ENCODE measurements around the gene PLEKHA7.
"Not testable (repeated sequence)": the region's sequence is repeated elsewhere in the genome, so short reads cannot be mapped to it uniquely, and the experiment has no call there.

Gene PLEKHA7

DNA sequence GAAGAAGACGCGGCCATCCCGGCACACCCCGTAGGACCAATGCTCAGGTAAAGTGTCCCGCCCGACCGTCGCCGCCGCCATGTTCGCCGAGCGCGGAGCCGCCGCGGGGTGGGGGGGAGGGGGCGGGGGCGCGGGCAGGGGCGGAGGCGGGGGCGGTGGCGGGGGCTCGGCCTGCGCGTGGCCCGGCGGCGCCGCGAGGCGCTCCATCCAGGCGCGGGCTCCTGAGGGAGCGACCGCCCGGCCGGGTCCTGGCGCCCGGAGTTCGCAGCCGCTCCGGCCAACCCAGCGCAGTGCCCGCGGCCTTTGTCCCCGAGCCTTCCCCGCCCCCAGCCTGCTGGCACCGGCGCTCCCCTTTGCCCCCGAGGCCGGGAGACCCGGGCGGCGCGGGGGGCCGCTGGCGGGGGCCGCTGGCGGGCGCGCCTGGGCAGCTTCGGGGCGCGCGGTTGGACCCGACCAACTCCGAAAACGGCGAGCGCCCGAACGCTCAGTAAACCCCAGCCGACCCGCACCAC is at the start of gene PLEKHA7:
TSS of gene PLEKHA7 (minus strand) at position 94 of the 512 bp plus-strand sequence. CDS start at position 81, 13 bp downstream.
- no peak for TF ChIP-seq ZNF274 (IDR thresholded peaks at IDR 0.05; ENCODE audit: low read depth, low read length)
- peak within 1 kb of the TSS; percentile 60 for H3K4me3 ChIP-seq (ENCODE audit: low read length)

- H3K4me3 ChIP-seq (ENCODE audit: low read length) = no peak overlapping the region
- TF ChIP-seq ZNF274 (IDR thresholded peaks at IDR 0.05; ENCODE audit: low read depth, low read length) = no peak
Observed at GRCh38 chr11:17063171-17064002, 49.2 kb upstream of the PLEKHA7 start.

GRCh38 chr11:17051146-17051545 is 36.9 kb upstream of the PLEKHA7 start:
- not testable (repeated sequence) for H3K4me3 ChIP-seq (ENCODE audit: low read length)

- not testable (repeated sequence) for H3K4me3 ChIP-seq (ENCODE audit: low read length)
Observed at GRCh38 chr11:17048491-17048890, 34.3 kb upstream of the PLEKHA7 start.

- TF ChIP-seq ZNF274 (IDR thresholded peaks at IDR 0.05; ENCODE audit: low read depth, low read length) = no peak
Observed at GRCh38 chr11:17046690-17047089, 32.5 kb upstream of the PLEKHA7 start.

DNA sequence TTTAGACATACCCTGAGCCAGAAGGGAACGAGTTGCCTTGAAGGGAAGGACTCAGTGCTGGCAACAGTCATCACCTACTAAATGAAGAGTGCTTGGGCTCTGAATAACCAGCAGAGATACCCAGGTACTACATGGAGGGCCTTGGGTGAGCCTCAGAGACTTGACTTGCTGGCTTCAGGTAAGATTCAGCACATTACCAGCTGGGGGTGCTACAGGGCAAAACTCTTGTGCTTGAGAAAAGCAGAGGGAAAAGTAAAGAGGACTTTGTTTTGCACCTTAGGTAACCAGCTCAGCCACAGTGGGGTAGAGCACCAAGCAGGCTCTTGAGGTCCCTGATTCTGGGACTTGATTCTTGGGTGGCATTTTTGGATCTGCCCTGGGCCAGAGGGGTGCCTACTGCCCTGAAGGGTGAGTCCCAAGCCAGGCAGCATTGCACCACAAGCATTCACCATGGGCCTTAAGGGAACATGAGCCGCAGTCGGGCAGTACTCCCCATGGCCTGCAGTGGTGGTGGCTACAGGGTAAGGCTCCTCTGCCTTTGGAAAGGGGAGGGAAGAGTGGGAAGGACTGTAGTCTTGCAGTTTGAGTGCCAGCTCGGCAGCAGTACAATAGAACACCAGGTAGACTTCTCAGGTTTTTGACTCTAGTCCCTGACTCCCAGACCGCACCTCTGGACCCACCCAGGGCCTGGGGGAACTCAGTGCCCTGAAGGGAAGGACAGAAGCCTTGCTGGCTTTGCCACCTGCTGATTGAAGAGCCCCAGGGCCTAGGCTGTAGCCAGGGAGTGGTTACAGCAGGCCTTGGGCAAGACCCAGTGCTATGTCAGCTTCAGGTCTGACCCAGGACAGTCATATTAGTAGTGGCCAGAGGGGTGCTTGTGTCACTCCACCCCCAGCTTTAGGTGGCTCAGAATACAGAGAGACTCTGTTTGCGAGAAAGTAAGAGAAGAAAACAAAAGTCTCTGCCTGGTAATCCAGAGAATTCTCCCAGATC is 22.7 kb upstream of the PLEKHA7 start:
- no peak overlapping the region for H3K4me3 ChIP-seq (ENCODE audit: low read length)
- no peak for TF ChIP-seq ZNF274 (IDR thresholded peaks at IDR 0.05; ENCODE audit: low read depth, low read length)

More at GRCh38 chr11:17046690-17047089, 32.5 kb upstream of the PLEKHA7 start:
- H3K4me3 ChIP-seq (ENCODE audit: low read length) = no peak overlapping the region

DNA sequence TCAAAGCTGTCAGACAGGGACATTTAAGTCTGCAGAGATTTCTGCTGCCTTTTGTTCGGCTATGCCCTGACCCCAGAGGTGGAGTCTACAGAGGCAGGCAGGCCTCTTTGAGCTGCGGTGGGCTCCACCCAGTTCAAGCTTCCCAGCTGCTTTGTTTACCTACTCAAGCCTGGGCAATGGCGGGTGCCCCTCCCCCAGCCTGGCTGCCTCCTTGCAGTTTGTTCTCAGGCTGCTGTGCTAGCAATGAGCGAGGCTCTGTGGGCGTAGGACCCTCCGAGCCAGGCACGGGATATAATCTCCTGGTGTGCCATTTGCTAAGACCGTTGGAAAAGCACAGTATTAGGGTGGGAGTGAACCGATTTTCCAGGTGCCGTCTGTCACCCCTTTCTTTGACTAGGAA is 19.8 kb upstream of the PLEKHA7 start:
- not testable (repeated sequence) for H3K4me3 ChIP-seq (ENCODE audit: low read length)

GRCh38 chr11:17026487-17027082 is 12.4 kb upstream of the PLEKHA7 start:
- no peak overlapping the region for H3K4me3 ChIP-seq (ENCODE audit: low read length)
- TF ChIP-seq ZNF274 (IDR thresholded peaks at IDR 0.05; ENCODE audit: low read depth, low read length) = no peak

DNA sequence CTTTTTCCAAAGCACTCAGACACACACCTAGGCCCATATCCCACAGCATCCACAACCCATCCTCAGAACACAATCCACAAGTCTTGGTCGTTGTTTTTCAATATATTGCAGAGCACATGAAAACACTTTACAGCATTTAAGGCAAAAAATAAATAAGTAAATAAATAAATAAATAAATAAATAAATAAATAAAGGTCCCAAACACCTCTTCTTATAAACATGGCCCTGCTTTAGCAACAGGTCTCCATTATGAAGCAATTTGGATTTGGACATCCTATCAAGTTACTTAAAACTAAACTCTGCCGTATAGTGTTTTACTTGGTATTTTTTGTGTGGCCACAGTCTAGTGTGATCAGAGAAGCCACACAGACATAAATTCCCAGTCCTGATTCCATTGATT is 10.7 kb upstream of the PLEKHA7 start:
- no peak for TF ChIP-seq ZNF274 (IDR thresholded peaks at IDR 0.05; ENCODE audit: low read depth, low read length)
- no peak overlapping the region for H3K4me3 ChIP-seq (ENCODE audit: low read length)

- no peak for TF ChIP-seq ZNF274 (IDR thresholded peaks at IDR 0.05; ENCODE audit: low read depth, low read length)
- H3K4me3 ChIP-seq (ENCODE audit: low read length) = no peak overlapping the region
Observed at GRCh38 chr11:17021511-17021910, 7.3 kb upstream of the PLEKHA7 start.

- no peak overlapping the region for H3K4me3 ChIP-seq (ENCODE audit: low read length)
- TF ChIP-seq ZNF274 (IDR thresholded peaks at IDR 0.05; ENCODE audit: low read depth, low read length) = no peak
Observed at GRCh38 chr11:17020831-17021230, 6.6 kb upstream of the PLEKHA7 start.

DNA sequence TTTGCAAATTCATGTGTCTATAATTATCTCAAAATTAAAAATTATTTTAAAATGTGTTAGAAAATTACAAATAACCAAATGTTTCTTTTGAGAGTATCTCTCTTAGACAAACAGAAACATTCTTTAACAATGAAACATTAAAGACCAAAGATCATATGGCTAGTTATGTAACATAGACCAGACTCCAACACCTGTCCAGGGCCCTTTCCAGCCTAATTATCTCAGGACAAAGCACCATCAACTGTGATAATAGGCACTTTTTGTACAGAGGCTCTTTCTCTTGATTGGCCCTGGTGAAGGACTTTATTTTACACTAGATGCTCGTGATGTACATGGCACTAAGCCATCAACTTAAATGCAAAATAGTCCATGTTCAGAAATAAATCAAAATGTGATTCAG is 5.0 kb upstream of the PLEKHA7 start:
- no peak for TF ChIP-seq ZNF274 (IDR thresholded peaks at IDR 0.05; ENCODE audit: low read depth, low read length)
- H3K4me3 ChIP-seq (ENCODE audit: low read length) = no peak overlapping the region

DNA sequence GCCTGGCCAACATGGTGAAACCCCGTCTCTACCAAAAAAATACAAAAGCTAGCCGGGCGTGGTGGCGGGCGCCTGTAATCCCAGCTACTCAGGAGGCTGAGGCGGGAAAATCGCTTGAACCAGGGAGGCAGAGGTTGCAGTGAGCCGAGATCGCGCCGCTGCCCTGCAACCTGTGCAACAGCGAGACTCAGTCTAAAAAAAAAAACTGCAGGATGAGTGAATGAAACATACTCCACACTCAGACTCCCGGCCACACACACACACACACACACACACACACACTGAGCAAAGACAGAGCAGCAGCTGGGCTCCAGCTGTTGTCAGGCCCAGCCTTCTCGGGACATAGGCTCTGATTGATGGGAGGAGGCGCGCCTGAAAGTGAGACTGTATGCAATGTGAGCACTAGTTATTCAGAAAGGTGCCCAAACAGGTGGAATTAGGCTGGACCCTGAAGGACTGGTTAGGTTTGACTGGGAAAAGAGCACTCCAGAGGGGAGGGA is 1.5 kb upstream of the PLEKHA7 start:
- H3K4me3 ChIP-seq (ENCODE audit: low read length) = no peak overlapping the region
- no peak for TF ChIP-seq ZNF274 (IDR thresholded peaks at IDR 0.05; ENCODE audit: low read depth, low read length)
